ENCODE results near the gene BPIFB4.
"Not testable (repeated sequence)": the region's sequence is repeated elsewhere in the genome, so short reads cannot be mapped to it uniquely, and the experiment has no call there.

BPIFB4 gene

GRCh38 chr20:33091147-33091546 is 11.7 kb downstream of the BPIFB4 start:
- no peak for DNase-seq

DNA sequence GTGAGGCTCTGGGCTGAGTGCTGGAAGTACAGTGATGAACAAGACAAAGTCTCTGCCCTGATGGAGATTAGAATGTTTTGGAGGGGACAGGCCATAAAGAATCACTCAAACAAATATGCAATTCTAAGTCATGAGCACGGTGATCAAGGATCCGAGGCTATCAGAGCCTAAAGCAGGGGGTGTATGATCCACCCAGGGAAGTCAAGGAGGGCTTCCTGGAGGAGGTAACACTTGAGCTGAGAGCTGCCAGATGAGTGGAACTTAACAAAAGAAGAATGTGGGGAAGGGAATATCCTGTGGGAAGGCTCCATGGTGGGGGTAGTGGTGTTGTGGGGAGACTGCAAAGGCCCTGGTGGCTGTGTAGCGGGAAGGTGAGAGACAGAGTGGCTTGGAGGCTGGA is 12.2 kb downstream of the BPIFB4 start:
- no peak for DNase-seq

GRCh38 chr20:33092361-33092760 is 12.9 kb downstream of the BPIFB4 start:
- DNase-seq: no peak

GRCh38 chr20:33093074-33093473 is 13.6 kb downstream of the BPIFB4 start:
- DNase-seq: no peak

- DNase-seq: no peak
These were observed 14.1 kb downstream of the BPIFB4 start for GRCh38 chr20:33093582-33093981.

DNA sequence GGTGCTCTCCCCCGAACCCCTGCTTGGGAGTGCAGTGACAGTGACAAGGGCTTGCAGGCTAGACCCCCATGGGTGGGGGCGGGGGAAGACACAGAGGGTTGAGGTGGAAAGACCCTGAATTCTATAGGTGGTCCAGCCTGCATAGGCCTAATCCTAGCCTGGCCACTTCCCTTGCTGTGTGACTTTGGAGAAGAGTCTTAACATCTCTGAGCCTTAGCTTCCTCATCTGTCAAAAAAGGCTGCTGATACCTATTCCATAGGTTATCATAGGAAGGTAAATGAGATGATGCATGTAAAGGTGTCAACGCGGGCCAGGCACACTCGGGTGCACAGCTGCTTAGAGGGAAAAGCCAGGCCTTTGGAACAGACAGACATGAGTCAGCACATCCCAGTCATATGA is 15.8 kb downstream of the BPIFB4 start:
- DNase-seq: no peak

DNA sequence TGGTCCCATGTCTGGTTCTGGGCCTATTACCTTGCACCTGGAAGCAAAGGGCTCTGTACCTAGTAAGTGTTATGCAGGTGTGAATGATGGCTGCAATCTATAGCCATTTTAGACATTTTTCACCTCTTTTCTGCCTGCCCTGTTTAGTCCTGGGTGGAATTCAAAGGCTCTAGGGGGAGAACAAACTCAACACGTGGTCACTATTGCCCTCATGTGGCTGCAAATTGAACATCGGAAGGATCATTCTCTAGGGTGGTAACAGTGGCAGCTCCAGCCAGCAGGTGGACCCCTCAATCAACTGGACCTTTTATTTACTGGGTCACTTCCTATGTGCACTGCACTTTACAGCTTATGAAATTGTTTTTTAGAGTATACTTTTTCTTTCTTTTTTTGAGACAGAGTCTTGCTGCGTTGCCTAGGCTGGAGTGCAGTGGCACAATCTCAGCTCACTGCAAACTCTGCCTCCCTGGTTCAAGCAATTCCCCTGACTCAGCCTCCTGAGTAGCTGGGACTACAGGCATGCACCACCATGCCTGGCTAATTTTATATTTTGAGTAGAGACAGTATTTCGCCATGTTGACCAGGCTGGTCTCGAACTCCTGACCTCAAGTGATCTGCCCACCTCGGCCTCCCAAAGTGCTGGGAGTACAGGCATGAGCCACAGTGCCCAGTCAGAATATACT is 16.6 kb downstream of the BPIFB4 start:
- peak; percentile 2 for DNase-seq

GRCh38 chr20:33097001-33097400 is 17.6 kb downstream of the BPIFB4 start:
- DNase-seq: no peak

GRCh38 chr20:33099843-33100538 is 20.5 kb downstream of the BPIFB4 start:
- DNase-seq: no peak

- no peak for DNase-seq
These were observed 24.1 kb downstream of the BPIFB4 start for GRCh38 chr20:33103556-33103955.

GRCh38 chr20:33104336-33104735 is 24.9 kb downstream of the BPIFB4 start:
- DNase-seq: no peak

- DNase-seq: no peak
These were observed 26.0 kb downstream of the BPIFB4 start for GRCh38 chr20:33105316-33105924.

DNA sequence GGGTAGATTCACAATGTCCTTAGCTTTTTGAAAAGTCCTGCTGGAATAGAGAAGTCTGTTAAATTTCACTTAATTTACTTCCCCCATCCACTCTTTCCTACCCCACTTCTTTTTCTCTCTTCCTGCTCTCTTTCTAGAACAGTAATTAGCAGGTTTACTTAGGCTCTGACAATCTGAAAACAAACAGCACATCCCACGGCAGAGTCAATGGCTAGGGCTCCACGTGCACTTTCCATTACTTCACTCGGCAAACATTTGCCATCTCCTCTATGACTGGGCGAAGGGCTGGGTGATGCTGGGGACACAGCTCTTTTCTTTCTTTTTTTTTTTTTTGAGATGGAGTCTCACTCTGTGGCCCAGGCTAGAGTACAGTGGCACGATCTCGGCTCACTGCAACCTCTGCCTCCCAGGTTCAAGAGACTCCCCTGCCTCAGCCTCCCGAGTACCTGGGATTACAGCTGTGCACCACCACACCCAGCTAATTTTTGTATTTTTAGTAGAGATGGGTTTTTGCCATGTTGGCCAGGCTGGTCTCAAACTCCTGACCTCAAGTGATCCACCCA is 26.7 kb downstream of the BPIFB4 start:
- not testable (repeated sequence) for DNase-seq

GRCh38 chr20:33108661-33109060 is 29.2 kb downstream of the BPIFB4 start:
- DNase-seq: no peak

GRCh38 chr20:33110147-33110825 is 30.8 kb downstream of the BPIFB4 start:
- DNase-seq: no peak

GRCh38 chr20:33111306-33111705 is 31.9 kb downstream of the BPIFB4 start:
- no peak for DNase-seq

DNA sequence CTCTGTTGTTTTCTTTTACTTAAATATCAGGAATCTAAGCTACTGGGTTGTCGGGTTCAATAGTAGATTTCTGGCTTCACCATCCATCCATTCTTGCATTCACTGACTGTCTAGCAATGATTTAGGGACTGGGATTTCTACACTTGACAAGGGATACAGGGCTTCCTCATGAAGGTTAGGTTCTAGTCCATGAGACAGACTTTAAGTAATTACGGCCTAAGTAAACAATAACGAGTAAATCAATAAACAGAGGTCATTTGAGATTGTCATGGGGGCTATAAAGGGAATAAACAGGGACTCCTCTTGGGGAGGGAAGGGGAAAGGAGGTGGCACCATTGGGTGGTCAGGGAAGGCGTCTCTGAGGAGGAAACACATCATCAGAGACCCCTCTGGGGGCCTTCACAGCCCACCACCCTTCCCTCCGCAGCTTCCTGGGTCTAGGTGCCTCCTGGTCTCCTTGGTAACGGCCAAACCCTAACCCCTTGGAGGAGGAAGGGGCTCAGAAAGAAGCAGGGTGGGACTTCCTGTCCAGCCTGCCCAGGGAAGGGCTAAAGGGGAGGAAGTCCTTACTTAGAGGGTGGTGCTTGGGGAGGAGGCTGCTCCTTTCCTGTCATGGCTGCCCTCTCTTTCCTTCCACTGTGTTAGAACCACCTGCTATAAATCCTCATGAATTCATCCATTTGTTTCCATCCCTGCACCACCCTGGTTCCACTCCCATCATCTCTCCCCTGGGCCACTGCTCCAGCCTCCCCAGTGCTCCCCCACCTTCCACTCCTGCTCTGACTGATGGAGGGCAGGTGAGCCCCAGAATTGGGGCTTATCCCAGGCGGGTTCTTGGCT is 33.3 kb downstream of the BPIFB4 start:
- DNase-seq: no peak

GRCh38 chr20:33113387-33113908 is 34.0 kb downstream of the BPIFB4 start:
- no peak for DNase-seq

GRCh38 chr20:33115501-33115900 is 36.1 kb downstream of the BPIFB4 start:
- DNase-seq: not testable (repeated sequence)

DNA sequence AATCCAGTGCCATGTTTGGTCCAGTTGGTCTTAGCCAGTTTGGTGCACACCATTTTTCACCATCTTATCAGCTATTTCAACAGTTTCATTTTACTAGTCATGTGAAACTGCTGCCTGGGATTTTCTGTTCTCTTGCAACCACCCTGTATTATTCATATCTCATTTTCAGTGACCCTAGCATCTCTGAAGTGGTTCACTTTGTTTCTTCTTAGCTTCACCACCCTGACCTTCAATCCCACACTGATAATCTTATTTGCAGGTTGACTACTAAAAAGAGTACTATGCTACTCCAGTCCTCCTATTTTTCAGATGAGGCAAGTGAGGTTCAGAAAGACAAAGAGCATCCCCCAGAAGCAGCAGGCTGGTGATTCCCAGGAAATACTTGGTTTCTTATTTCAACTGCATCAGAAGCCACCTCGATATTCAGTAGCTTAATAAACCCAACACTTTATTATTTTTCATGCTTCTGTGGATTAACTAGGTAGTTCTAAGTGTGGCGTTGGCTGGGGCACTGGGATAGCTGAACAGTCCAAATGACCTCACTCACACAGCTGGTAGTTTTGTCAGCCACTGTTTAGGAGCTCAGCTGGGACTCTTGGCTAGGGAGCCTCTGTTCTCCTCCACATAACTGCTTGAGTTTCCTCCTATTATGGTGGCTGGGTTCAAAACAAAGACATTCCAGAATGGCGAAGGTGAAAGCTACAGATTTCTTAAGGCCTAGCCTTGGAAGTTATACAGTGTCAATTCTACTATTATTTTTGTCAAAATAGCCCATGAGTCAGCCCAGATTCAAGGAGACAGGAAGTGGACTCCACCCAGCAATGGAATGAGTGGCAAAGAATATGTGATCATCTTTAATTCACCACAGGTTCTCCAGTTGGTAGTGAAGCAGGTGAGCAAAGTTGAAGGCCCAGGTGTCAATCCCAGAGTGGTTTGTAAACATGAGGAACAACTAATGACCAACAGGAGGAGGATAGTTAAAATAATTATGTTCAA is 40.6 kb downstream of the BPIFB4 start:
- no peak for DNase-seq

GRCh38 chr20:33120934-33121333 is 41.5 kb downstream of the BPIFB4 start:
- no peak for DNase-seq

All from amniotic stem cell (primary cell).